LNCAP (cell line): ENCODE data around the gene C1orf198.

ENCODE experiments used
- TF ChIP-seq, protein P1 (sequence below): fragments of 450-650 bp; IDR thresholded peaks from 2 replicates; pipeline ENCODE4 v1.5.1; 2017; ENCODE audit warnings: mild to moderate bottlenecking

C1orf198 gene

DNA sequence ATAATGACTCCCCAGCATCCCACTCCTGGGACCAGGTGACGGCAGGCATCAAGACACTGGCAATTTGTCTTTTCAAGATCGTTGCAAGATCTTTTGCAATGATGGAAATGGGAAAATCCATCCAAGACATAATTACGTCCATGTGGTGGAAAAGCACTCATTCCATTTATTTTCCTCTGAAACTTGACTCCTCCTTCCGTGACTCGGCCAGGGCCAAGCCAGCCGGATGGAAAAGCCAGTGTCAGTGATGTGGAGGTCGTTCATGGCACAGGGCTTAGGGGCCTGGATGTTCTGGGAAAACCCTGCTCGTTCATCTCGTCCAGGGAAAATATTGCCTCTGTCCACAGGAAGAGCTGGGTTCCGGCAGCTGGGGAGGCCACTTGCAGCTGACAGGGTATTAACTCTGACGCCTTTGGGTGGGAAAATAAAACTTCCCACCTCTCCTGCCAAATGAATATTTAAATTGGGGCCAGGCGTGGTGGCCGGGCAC is 46.2 kb downstream of the C1orf198 start:
- TF ChIP-seq, protein P1, sequence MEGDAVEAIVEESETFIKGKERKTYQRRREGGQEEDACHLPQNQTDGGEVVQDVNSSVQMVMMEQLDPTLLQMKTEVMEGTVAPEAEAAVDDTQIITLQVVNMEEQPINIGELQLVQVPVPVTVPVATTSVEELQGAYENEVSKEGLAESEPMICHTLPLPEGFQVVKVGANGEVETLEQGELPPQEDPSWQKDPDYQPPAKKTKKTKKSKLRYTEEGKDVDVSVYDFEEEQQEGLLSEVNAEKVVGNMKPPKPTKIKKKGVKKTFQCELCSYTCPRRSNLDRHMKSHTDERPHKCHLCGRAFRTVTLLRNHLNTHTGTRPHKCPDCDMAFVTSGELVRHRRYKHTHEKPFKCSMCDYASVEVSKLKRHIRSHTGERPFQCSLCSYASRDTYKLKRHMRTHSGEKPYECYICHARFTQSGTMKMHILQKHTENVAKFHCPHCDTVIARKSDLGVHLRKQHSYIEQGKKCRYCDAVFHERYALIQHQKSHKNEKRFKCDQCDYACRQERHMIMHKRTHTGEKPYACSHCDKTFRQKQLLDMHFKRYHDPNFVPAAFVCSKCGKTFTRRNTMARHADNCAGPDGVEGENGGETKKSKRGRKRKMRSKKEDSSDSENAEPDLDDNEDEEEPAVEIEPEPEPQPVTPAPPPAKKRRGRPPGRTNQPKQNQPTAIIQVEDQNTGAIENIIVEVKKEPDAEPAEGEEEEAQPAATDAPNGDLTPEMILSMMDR = no peak

DNA sequence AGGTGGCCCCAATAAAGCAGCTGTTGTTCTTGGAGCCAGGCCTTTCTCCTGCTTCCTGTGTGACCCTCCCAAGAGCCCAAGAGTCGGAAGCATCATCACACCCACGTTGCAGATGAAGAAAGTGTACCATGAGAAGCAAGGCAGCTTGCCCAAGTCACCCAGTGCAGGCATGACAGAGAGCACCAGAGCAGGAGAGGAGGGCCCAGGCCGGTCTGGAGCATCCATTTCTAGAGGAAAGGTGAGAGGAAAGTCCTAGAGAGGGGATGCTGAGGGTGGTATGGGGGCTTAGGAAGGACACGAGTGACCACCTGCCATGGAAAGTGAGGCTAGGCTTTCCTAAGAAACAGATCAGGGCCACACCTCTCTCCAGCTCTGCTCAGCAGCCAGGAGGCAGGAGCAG is 47.0 kb downstream of the C1orf198 start:
- TF ChIP-seq, protein P1 = no peak

DNA sequence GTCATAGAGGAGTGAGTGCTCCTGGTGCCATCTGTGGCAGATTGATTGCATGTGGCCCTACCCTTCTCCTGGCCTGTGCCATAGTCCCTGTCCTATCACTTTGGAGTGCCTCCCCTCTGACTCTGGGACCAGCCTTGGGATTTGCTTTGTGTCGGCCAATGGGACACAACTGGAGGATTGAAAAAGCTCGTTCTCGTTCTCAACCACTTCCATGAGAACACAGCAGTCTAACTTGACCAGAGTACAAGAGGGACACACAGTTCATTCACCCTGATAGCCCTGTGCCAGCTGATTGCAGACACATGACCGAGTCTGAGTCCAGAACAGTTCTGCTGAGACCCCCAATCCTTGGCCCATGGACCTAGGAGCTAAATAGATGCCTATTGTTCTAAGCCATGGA is 47.8 kb downstream of the C1orf198 start:
- TF ChIP-seq, protein P1 = no peak

DNA sequence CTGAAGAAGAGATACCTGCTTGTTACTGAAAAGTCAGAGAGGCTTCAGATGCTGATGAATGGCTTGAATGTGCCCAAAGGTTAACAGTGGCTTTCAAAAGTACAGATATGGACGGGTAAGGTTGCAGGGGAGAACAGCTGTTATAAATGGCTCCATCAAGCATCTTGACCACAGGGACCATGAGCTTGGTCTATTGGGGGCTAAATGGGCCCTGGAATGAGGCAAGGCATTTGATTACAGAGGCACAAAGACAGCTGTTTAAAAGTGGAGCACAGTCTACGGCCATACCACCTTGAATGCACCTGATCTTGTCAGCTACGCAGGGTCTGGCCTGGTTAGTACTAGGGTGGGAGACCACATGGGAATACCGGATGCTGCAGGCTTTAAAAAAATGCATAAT is 48.3 kb downstream of the C1orf198 start:
- TF ChIP-seq, protein P1 = no peak

DNA sequence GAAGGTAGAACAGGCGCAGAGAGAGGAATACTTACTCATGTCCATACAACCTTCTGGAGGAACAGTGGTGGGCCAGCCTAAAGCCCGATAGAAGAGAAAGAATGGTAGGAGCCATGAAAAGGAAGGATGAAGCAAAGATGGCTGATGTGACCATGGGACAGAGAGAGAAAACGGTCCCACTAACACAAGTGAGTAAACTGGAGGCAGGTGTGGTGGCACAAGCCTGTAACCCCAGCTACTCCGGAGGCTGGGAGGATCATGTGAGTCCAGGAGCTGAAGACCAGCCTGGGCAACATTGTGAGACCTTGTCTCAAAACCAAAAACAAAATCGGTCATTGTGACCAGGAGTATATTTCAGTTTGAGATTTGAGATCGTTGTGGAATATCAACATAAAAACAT is 49.4 kb downstream of the C1orf198 start:
- TF ChIP-seq, protein P1 = no peak

DNA sequence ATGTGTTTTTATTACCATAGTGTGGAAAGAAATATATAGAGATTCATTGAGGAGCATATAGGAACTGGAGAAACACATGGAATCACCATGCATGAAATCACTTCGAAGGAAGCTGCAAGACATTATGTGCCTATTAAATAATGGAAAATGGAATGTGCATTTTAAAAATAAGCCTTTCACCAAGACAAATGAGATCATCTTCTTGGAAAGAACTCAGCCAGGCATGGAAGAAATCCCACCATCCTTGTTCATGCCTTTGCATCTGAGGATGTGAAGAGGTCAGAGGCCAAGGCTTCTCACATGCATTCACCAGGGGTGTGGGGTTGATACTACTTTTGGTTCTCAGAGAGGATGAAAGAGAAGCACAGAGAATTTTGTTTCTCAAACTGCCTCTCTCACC is 50.0 kb downstream of the C1orf198 start:
- TF ChIP-seq, protein P1 = no peak

DNA sequence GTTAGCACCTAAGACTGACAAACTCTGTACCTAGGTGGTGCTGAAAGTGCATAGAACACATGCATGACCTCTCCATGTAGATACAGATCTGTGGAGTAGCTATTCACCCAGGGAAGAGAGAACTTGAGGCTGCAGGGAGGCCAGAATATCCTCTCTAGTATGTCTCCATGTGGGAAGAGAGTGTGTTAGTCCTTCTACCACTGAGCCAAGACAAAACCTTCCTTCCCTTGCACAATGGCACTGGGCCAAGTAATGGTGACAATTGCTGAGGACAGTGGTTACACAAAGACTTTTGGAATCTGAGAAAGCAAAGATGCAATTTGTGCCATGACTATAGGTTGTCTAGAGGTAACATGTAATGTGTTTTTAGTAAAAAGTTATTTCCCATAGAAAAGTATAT is 52.3 kb downstream of the C1orf198 start:
- TF ChIP-seq, protein P1 = no peak
